ENCODE measurements around the gene LGMN. TPM values are rescaled to one million over a fixed set of nuclear protein-coding genes. Genes with fewer than 3 reads are reported as not detected.

The LGMN gene
- total and polyA plus RNA-seq, 2 donors (not counting 1 experiment from before 2014, with no cell fraction given): 22.6 to 61.0 TPM

DNA sequence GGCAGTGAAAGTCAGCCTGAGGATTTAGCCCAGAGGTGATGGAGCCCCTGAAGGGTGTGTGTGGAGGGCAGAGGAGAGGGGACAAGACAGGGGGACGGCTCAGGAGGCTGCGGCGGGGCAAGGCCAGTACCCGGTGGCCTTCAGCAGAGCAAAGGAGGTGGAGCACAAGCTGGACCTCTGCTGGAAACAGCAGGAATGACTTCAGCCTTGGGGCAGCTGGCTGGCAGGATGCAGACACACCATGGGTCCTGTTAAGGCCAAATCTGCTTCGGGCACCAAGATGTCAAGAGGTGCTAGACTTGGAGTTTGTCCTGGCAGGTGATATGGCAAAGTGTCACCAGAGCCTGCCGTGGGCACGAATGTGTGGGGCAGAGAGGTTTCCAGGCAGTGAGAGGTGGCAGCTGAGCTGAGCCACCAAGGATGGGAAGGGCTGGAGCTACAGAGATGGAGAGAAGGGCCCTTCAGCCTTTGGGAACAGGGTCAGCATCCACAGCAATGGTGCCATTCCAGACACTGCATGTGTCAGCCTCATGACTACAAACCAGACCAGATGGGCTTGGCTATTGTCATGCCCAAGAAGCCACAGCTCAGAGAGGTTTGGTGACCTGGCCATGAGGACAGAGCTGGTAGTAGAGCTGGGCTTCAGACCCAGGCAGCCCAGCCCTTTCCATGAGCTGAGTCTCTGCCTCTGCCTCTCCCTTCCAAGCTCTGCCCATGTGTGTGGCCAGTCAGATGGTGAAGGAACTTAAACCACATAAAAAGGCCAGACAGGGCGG lies 91.9 kb downstream of the LGMN start:
- no peaks in the 10 kb centered on the region for H3K4me1 ChIP-seq (ENCODE audit: control insufficient read depth, extremely low read depth, insufficient read depth, low read length)
- H3K79me2 ChIP-seq (ENCODE audit: control insufficient read depth, insufficient read depth, low read length): no peaks in the 10 kb centered on the region

DNA sequence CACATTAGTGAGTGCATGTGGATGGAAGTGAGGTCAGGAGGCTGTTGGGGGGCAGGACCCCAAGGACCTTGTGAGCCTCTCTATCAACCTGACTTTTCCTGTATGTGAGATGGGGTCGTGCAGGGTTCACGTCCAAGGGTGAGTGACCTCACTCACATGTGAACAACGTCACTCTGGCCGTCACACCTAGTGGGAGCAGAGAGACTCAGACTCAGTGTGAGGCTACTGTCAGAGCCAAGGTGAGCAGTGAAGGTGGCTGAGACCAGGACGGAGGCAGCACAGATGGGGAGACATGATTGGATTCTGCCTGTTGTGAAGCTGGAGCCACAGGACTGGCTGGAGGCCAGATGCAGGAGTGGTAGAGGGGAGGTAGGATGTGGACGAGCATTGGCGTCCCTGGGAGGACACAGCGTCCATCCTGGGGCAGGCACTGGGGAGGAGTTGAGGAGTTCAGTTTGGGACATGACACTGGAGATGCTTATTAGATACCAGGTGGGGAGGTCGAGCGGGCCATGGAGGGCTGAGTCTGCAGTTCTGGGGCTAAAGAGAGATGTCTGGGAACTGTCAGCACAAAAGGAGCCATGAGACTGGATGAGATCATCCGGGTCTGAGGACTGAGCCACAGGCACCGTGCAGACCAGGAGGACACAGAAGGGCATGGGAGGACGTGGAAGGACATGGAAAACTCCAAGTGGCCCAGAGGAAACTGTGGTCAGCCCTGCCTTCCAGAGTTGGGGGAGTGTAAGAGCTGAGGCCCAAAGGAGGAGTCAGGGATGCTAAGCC lies 92.8 kb downstream of the LGMN start:
- H4K20me1 ChIP-seq (ENCODE audit: control insufficient read depth, extremely low read depth, insufficient read depth, low read length): no peaks in the 10 kb centered on the region
- H3K27me3 ChIP-seq (ENCODE audit: control insufficient read depth, insufficient read depth, low read length): no peaks in the 10 kb centered on the region
- H3K27ac ChIP-seq (ENCODE audit: insufficient read depth, low read length): no peak overlapping the region
- no peak overlapping the region for H3K9ac ChIP-seq (ENCODE audit: insufficient read depth, low read length)
- no peak overlapping the region for H2AFZ ChIP-seq (ENCODE audit: low read length)
- DNase-seq (ENCODE audit: low read depth in 2 of 2): no peak
- no peak overlapping the region for H3K4me2 ChIP-seq (ENCODE audit: extremely low read depth, insufficient read depth, low read length)
- TF ChIP-seq, protein P1, sequence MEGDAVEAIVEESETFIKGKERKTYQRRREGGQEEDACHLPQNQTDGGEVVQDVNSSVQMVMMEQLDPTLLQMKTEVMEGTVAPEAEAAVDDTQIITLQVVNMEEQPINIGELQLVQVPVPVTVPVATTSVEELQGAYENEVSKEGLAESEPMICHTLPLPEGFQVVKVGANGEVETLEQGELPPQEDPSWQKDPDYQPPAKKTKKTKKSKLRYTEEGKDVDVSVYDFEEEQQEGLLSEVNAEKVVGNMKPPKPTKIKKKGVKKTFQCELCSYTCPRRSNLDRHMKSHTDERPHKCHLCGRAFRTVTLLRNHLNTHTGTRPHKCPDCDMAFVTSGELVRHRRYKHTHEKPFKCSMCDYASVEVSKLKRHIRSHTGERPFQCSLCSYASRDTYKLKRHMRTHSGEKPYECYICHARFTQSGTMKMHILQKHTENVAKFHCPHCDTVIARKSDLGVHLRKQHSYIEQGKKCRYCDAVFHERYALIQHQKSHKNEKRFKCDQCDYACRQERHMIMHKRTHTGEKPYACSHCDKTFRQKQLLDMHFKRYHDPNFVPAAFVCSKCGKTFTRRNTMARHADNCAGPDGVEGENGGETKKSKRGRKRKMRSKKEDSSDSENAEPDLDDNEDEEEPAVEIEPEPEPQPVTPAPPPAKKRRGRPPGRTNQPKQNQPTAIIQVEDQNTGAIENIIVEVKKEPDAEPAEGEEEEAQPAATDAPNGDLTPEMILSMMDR (conservative IDR thresholded peaks at IDR 0.05 in 1 of 2, IDR thresholded peaks at IDR 0.05 in 1 of 2; ENCODE audit: low read depth in 1 of 2, low read length in 2 of 2): no peak
- no peak for TF ChIP-seq EZH2 (IDR thresholded peaks at IDR 0.05; ENCODE audit: low read length, missing control alignments)
- no peaks in the 10 kb centered on the region for H3K9me3 ChIP-seq (ENCODE audit: control insufficient read depth, insufficient read depth, low read depth, low read length)
- H3K4me3 ChIP-seq (replicated peaks in 1 of 4; ENCODE audit: control extremely low read depth in 1 of 4, insufficient read depth in 1 of 4, low read depth in 3 of 4, low read length in 4 of 4): no peak overlapping the region
- peaks cover 18% of the 10 kb centered on the region for H3K36me3 ChIP-seq (ENCODE audit: control insufficient read depth, insufficient read depth, low read length)
- H3K4me1 ChIP-seq (ENCODE audit: control insufficient read depth, extremely low read depth, insufficient read depth, low read length): peaks cover under 1% of the 10 kb centered on the region
- H3K79me2 ChIP-seq (ENCODE audit: control insufficient read depth, insufficient read depth, low read length): no peaks in the 10 kb centered on the region

More for the DNA sequence above, 91.9 kb downstream of the LGMN start:
- Histone ChIP-seq H3K4me2 (ENCODE audit: extremely low read depth, insufficient read depth, low read length) (no peak overlapping the region), H3K27ac (ENCODE audit: insufficient read depth, low read length) (no peak overlapping the region), H2AFZ (ENCODE audit: low read length) (no peak overlapping the region), H3K27me3 (ENCODE audit: control insufficient read depth, insufficient read depth, low read length) (no peaks in the 10 kb centered on the region), H3K9me3 (ENCODE audit: control insufficient read depth, insufficient read depth, low read depth, low read length) (no peaks in the 10 kb centered on the region), H3K9ac (ENCODE audit: insufficient read depth, low read length) (no peak overlapping the region), H3K36me3 (ENCODE audit: control insufficient read depth, insufficient read depth, low read length) (peaks cover 15% of the 10 kb centered on the region), H4K20me1 (ENCODE audit: control insufficient read depth, extremely low read depth, insufficient read depth, low read length) (no peaks in the 10 kb centered on the region), H3K4me3 (replicated peaks in 1 of 4; ENCODE audit: control extremely low read depth in 1 of 4, insufficient read depth in 1 of 4, low read depth in 3 of 4, low read length in 4 of 4) (no peak overlapping the region)
- DNase-seq (ENCODE audit: low read depth in 2 of 2): no peak
- TF ChIP-seq, protein P1 (conservative IDR thresholded peaks at IDR 0.05 in 1 of 2, IDR thresholded peaks at IDR 0.05 in 1 of 2; ENCODE audit: low read depth in 1 of 2, low read length in 2 of 2): peak in 1 of 2 donors; percentile 13
- TF ChIP-seq EZH2 (IDR thresholded peaks at IDR 0.05; ENCODE audit: low read length, missing control alignments): no peak

DNA sequence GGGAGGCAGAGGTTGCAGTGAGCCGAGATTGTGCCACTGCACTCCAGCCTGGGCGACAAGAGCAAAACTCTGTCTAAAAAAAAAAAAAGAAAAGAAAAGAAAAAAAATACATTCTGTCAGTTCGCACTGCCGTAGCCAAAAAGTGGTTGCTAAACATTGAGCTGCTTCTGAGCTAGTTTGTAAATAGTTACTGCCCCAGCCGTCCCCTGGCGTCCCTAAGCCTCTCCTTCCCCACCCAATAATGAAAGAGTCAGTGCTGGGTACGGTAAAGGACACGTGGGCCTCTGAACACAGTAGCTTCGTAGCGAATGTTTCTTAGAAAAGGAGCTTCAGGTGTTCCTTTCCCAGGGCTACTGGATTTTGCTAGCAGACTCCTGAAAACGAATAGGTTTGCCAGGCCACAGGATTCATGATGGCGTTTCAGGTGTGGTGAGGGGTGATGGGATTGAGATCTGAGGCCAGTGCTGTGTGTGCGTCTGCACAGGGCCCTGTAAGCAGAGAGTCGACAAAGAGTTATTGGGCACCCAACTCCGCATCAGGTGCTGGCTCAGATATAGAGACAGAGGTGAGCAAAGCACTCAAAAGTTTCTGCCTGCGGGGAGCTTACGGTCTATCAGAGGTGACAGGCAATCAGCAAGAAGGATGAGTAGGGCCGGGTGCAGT lies 94.1 kb downstream of the LGMN start:
- Histone ChIP-seq H3K4me1 (ENCODE audit: control insufficient read depth, extremely low read depth, insufficient read depth, low read length) (peaks cover 9% of the 10 kb centered on the region), H3K27ac (ENCODE audit: insufficient read depth, low read length) (no peak overlapping the region), H3K36me3 (ENCODE audit: control insufficient read depth, insufficient read depth, low read length) (peaks cover 19% of the 10 kb centered on the region), H3K79me2 (ENCODE audit: control insufficient read depth, insufficient read depth, low read length) (no peaks in the 10 kb centered on the region), H3K27me3 (ENCODE audit: control insufficient read depth, insufficient read depth, low read length) (no peaks in the 10 kb centered on the region), H2AFZ (ENCODE audit: low read length) (no peak overlapping the region), H3K4me3 (replicated peaks in 1 of 4; ENCODE audit: control extremely low read depth in 1 of 4, insufficient read depth in 1 of 4, low read depth in 3 of 4, low read length in 4 of 4) (no peak overlapping the region), H4K20me1 (ENCODE audit: control insufficient read depth, extremely low read depth, insufficient read depth, low read length) (no peaks in the 10 kb centered on the region), H3K9ac (ENCODE audit: insufficient read depth, low read length) (no peak overlapping the region), H3K9me3 (ENCODE audit: control insufficient read depth, insufficient read depth, low read depth, low read length) (no peaks in the 10 kb centered on the region), H3K4me2 (ENCODE audit: extremely low read depth, insufficient read depth, low read length) (no peak overlapping the region)
- DNase-seq (ENCODE audit: low read depth in 2 of 2): no peak
- TF ChIP-seq, protein P1 (conservative IDR thresholded peaks at IDR 0.05 in 1 of 2, IDR thresholded peaks at IDR 0.05 in 1 of 2; ENCODE audit: low read depth in 1 of 2, low read length in 2 of 2): no peak
- TF ChIP-seq EZH2 (IDR thresholded peaks at IDR 0.05; ENCODE audit: low read length, missing control alignments): no peak
